DMS153 (cell line): ENCODE data around the gene IER3IP1.
"Not testable (repeated sequence)": the region's sequence is repeated elsewhere in the genome, so short reads cannot be mapped to it uniquely, and the experiment has no call there.

Source experiments
- DNase-seq: peaks from one replicate; lab custom pipeline; 2025; lab: John Stamatoyannopoulos, UW

IER3IP1 gene

GRCh38 chr18:47175898-47176575 is at the start of gene IER3IP1:
Gene IER3IP1 (minus strand): TSS chr18:47176364. CDS start chr18:47176277, 87 bp downstream.
- DNase-seq: peak; percentile 78

- peak; percentile 21 for DNase-seq
These were observed 39.5 kb upstream of the IER3IP1 start for GRCh38 chr18:47215554-47216138.

- DNase-seq: no peak
These were observed 33.0 kb upstream of the IER3IP1 start for GRCh38 chr18:47209171-47209570.

GRCh38 chr18:47206945-47207637 is 30.9 kb upstream of the IER3IP1 start:
- no peak for DNase-seq

GRCh38 chr18:47204908-47205522 is 28.9 kb upstream of the IER3IP1 start:
- peak; percentile 24 for DNase-seq

GRCh38 chr18:47203626-47204464 is 27.7 kb upstream of the IER3IP1 start:
- no peak for DNase-seq

- not testable (repeated sequence) for DNase-seq
These were observed 19.8 kb upstream of the IER3IP1 start for GRCh38 chr18:47195961-47196360.

- no peak for DNase-seq
These were observed 15.8 kb upstream of the IER3IP1 start for GRCh38 chr18:47191961-47192360.

- DNase-seq: no peak
These were observed 11.6 kb upstream of the IER3IP1 start for GRCh38 chr18:47187721-47188120.

- peak; percentile 33 for DNase-seq
These were observed 8.4 kb upstream of the IER3IP1 start for GRCh38 chr18:47184419-47185050.

GRCh38 chr18:47182156-47182555 is 6.0 kb upstream of the IER3IP1 start:
- DNase-seq: not testable (repeated sequence)

- no peak for DNase-seq
These were observed 4.6 kb upstream of the IER3IP1 start for GRCh38 chr18:47180765-47181164.

GRCh38 chr18:47179520-47179919 is 3.4 kb upstream of the IER3IP1 start:
- peak; percentile 37 for DNase-seq

GRCh38 chr18:47175283-47175897 is 774 bp downstream of the IER3IP1 start:
- DNase-seq: no peak

- DNase-seq: no peak
These were observed 1.5 kb downstream of the IER3IP1 start for GRCh38 chr18:47174545-47175116.

GRCh38 chr18:47172476-47172875 is 3.7 kb downstream of the IER3IP1 start:
- DNase-seq: no peak

GRCh38 chr18:47168913-47169312 is 7.3 kb downstream of the IER3IP1 start:
- DNase-seq: no peak

GRCh38 chr18:47168509-47168908 is 7.7 kb downstream of the IER3IP1 start:
- DNase-seq: no peak

- no peak for DNase-seq
These were observed 9.9 kb downstream of the IER3IP1 start for GRCh38 chr18:47166294-47166693.

- DNase-seq: no peak
These were observed 12.9 kb downstream of the IER3IP1 start for GRCh38 chr18:47163241-47163640.

- DNase-seq: no peak
These were observed 15.9 kb downstream of the IER3IP1 start for GRCh38 chr18:47160256-47160655.
